Fibroblast of skin of scalp (primary cell): ENCODE data around the gene MYL9. TPM values are rescaled to one million over a fixed set of nuclear protein-coding genes. Genes with fewer than 3 reads are reported as not detected.
"Not testable (repeated sequence)": the region's sequence is repeated elsewhere in the genome, so short reads cannot be mapped to it uniquely, and the experiment has no call there.

Experiments used
- DNase-seq: peaks from one replicate; pipeline ENCODE4 v3.0.0-alpha.2; 2013
- polyA plus RNA-seq, 2 experiments: library from polyadenylated mRNA; unstranded; fragments of 120-200 nt; gene quantifications; one replicate each; pipeline ENCODE4 v1.2.1, GENCODE V29; 2013; ENCODE audit not compliant: insufficient read length in 2 of 2

The MYL9 gene
- 2,858 TPM for polyA plus RNA-seq (2013, experiment 1 of 2; ENCODE audit: insufficient read length)
- 2,519 TPM for polyA plus RNA-seq (2013, experiment 2 of 2; ENCODE audit: insufficient read length)

DNA sequence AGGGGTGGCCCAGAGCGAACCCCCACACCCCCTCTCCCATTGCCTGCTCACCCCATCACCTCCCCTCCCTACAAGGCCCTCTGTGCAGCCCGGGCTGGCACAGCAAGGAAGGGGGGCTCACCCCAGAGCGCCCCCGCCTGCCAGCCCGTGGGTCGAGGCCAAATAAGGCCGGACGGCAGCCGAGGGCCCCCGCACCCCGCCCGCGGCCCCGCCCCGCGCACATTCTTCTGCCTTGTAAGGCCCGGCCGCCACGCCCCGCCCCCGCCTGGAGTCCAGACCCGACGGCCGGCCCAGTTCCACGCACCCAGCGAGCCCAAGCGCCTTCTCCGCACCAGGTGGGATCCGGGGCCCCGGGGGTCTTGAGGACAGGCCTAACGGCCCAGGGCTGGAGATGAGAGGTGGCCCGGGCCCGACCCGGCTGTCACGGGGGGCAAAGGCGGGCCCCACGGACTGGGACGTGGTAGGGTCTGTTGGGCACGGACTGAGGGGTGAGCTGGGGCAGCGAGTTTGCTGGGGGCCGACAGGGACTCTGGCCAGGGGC lies at the start of gene MYL9:
Gene MYL9 (plus strand): TSS at position 293 of the 541 bp plus-strand sequence. CDS start 3,366 bp downstream, outside the sequence.
- peak; percentile 91 for DNase-seq

DNA sequence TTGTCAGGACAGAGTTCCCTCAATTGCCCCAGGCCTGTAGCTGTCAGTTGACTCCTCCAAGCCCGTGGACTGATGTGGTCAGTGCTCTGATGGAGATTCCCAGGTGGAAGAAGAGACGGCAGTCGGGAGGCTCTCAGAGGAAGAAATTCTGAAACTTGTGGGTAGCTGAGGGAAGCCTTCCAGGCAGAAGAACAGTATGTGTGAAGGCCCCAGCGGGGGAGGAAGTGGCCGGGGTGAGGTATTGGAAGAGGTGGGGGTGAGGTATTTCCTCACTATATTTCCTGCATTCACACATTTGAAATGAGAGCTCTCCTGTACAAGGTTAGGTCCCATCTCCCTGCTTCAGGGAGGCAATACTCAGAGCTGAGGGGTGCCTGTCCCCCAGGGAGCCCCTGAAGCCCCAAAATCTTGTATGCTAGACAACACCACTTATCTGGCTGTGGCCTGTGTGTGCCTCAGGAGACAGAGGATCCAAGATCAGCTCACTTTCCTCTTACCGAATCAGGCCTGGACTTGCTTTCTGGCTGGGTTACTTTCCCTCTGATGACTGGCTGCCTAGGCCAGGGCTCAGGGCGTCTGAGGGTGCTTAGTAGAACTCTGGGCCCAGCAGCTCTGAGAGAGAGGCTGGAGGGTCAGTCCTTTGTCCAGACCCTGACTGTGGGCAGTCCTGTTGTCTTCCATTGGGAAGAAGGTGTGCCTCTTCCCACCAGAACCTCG lies 49.3 kb upstream of the MYL9 start:
- no peak for DNase-seq

DNA sequence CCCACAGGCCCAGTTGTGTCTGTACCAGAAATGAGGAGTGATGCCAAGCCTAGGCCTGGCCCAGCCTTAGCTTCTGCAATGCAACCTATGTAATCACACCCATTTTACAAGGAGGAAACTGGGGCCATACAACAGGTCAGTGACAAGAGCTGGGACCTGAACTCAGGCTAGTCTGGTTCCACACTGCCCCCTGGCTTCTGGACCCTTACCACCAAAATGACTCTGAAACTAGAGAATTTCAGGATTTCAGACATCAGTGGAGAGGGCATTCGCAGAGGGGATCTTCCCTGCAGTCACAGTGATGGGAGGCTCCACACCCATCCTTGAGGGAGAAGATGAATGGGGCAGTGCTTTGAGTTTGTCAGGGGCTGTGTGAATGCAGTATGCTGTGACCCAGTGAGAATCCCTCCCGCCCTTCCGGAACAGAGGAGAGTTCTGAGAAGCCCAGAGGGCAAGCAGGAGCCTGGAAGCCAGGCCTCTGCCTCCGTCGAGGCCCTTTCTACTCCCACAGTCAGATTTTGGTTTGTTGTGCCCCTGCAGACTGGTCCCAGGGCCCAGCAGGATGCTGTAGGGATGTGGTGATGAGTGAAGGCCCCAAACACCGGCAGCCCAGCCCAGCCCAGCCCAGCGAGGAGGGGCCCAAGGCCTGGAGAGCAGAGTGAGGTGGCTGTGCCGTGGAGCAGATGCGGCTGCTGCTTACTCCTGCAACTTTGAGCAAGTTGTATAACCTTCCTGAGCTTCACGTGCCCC lies 48.1 kb upstream of the MYL9 start:
- DNase-seq, result no peak

DNA sequence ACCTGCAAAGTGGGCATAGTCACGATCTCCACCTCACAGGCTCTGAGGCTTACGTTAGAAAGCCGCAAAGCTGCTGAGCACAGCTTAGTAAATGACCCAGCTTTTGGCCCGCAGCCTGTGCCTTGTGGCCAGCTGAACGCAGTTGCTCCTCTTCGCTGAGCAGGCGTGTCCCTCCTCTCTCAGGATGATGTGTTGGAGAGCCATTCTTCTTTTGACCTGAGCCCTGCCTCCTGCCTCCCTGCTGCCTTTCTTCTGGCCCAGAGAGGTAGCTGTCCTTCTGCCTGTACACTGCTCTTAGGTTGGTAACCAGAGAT lies 47.6 kb upstream of the MYL9 start:
- no peak for DNase-seq

DNA sequence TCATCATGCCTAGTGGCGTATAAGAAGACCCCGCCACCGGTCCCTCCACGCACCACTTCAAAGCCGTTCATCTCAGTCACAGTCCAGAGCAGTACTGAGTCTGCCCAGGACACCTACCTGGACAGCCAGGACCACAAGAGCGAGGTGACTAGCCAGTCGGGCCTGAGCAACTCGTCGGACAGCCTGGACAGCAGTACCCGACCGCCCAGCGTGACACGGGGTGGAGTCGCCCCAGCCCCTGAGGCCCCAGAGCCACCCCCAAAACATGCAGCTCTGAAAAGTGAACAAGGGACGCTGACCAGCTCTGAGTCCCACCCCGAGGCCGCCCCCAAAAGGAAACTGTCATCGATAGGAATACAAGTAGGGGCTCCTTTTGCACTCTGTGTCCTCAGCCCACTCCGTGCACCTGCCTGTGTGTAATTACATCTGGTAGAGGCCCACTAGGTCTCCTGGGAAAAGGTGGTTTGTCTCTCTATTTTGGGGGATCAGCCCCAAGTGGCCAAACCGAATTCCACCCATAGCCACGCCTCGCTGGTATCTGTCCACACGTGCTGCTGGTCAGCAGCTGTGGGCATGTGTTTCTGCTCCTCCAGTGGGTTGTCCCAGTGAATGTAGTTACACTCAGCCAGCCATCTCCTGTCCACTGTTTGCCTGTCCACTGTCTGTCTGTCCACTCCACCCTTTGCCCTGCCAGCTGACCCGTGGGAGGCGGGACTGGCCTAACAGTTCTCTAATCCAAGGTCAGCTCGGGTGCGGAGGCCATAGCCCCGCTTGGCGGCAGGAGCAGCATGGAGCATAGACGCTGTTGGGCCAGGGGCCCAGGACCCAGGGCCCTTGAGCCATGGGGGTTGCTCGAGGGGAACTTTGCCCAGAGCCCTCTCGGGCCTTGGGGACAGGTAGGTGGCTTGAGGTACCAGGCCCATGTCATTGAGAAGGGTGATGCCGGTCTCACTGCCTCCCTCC lies 44.3 kb upstream of the MYL9 start:
- no peak for DNase-seq

DNA sequence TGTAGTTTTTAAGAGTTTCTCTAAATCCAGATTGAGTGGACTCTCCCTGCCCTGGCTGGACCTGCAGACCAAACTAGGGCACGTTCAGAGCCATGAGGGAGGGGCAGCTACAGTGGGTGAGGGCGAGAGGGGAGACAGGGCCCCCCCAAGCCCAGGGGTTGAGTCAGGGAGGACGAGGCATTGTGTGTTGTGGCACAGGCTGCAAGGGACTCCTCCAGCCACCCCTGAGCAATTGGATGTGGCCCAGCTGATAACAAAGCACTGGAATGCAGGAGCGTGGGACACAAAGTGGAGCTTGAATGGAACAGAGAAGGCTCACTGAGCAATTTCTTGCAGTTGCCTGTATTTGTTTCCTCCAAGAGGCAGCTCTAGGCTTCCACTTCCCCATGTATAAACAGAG lies 43.5 kb upstream of the MYL9 start:
- DNase-seq, result no peak

DNA sequence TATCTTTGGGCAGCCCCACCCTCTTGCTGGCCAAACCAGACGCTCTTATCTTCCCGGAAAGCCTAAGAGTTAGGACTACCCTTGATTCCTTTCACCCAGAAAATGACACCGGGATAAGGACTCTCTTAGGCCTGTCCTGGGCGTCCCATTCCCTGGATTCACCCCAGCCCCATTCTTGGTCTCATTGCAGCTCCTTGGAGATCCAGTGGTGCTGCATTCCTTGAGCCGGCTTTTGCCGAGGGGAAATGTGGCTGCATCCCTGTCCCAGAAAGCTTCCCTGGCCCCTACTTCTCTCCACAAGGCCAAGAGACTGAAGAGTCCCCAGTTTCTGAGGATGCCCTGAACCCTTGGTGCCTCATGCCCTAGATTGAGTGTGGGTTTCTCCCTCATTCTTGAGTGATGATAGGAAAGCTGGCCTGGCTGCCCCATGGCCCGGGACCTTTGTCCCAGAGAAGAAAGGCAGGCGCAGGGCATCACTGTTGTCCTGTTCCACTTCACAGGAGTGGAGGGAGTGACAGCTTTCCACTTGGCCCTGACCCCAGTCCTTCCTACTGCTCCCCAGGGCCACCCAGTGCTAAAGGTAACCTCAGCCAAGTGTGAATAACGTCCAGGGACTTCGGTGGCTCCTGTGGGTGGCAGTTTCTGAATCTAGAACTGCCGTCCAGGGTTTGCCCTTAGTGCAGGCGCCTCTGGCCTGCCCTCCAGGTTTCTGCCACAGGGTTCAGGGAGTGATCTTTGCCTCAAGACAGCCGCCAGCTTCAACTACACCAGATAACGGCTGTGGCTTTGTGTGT lies 42.7 kb upstream of the MYL9 start:
- no peak for DNase-seq

DNA sequence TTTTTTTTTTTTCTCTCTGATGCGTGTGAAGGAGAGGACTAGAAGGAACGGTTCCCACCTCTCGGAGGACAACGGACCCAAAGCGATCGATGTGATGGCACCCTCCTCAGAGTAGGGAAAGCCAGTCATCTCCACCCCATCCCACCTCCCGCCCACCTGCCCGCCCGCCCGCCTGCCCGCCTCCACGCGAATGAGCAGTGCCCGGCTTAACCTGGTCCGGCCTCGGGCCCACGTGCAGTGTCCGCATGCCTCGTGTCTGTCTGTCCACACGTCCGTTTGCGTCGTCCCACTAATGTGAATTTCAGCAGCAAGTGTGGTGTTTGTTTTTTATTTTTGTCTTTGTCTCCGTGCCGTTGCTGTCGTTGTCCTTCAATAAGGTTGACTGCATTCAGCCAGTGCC lies 42.1 kb upstream of the MYL9 start:
- no peak for DNase-seq

DNA sequence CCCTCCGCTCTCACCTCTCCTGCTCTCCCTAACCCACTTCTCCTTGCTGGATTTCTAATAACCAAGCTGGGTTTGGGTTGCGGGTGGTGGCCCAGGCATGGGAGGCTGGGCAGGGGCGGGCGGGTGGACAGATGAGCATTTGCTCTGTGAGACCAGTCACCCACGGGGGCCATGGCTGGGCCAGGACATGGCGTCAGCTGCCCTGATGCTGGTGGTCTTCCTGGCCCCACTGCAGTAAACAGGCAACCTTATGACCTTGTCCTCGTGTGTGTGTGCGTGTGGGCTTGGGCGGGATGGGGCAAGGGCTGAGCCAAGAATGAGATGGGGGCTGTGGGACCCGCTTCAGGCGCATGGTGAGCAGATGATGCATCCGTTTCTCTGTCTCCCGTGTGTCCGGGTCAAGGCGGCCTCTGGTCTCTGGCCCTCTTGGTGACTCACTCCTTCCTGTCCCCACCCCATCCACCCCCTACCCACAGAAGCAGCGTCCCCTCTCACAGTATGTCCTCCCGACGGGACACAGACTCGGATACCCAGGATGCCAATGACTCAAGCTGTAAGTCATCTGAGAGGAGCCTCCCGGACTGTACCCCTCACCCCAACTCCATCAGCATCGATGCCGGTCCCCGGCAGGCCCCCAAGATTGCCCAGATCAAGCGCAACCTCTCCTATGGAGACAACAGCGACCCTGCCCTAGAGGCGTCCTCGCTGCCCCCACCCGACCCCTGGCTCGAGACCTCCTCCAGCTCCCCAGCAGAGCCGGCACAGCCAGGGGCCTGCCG lies 41.4 kb upstream of the MYL9 start:
- DNase-seq, result peak; percentile 78

DNA sequence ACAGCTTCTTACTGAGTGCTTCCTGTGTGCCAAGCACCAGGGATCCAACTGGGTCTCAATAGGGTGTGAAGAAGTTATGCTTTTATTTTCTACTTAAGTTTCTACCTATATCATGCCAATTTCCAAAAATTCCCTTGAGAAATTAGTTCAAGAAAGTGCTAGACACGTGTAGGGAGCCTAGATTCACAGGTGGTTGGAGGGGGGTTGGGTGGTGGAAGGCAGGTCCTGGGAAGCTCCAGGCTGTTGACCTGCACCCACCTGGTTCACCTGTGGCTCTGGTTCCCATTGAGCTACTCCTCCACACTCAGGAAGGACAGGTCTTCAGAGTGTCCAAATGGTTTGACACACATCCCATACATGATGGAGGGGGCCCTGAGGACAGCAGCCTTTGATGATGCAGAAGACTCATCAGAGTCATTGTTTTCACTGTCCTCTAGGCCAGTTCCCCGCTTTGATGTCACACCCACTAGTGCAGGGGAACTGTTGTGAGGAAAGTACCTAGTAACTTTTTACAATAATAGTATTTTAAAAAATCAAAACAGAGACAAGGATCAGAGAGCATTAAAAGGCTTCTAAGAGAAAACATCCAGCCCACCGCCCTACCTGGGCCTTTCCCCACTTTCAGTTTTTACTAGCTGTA lies 39.8 kb upstream of the MYL9 start:
- DNase-seq, result no peak

DNA sequence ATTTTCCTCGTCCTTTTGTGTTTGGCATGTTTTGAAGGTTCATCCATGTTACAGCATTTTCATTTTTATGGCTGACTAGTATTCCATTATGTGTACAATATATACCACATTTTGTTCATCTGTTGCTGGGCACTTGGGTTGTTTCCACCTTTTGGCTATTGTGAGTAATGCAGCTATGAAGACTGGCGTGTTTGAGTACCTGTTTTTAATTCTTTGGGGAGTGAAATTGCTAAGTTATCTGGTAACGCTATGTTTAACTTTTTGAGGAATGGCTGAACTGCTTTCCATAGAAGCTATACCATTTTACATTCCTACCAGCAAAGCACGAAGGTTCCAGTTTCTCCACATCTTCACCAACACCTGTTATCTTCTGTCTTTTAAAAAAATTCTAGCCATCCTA lies 37.0 kb upstream of the MYL9 start:
- DNase-seq, result no peak

DNA sequence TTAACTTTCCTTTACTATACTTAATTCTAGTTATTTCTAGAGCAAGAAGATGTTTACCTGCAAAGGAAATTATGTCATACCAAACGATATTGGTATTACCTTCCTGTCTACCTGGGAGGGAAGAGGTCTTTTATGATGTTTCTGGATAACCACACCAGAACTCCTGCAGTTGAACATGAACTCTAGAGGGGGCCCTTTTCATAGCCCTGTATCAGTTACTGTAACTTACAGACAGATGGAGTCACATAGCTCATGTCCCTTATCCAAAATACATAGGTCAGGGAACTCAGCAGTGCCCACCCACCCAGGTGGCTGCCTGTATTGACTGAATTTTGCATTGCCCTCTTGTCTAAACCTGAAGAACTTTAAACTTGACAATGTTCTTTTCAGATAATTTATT lies 35.1 kb upstream of the MYL9 start:
- DNase-seq, result no peak

DNA sequence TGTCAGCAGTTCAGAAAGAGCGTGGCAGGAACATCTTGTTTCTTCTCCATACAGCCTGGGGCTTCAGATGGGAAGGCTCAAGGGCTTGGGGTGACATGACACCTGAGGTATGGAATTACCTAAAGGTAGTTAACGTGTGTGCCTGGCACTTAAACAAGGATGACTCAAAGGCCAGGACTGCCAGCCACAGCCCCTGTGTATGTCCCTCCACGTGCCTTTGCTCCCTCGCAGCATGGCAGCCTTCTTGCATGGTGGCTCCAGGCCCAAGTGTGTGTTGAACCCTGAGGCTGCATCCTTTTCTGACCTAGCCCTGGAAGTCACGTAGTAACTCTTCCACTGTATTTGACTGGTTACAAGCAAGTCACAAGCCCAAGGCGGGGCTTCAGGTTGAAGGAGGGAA lies 33.6 kb upstream of the MYL9 start:
- no peak for DNase-seq

DNA sequence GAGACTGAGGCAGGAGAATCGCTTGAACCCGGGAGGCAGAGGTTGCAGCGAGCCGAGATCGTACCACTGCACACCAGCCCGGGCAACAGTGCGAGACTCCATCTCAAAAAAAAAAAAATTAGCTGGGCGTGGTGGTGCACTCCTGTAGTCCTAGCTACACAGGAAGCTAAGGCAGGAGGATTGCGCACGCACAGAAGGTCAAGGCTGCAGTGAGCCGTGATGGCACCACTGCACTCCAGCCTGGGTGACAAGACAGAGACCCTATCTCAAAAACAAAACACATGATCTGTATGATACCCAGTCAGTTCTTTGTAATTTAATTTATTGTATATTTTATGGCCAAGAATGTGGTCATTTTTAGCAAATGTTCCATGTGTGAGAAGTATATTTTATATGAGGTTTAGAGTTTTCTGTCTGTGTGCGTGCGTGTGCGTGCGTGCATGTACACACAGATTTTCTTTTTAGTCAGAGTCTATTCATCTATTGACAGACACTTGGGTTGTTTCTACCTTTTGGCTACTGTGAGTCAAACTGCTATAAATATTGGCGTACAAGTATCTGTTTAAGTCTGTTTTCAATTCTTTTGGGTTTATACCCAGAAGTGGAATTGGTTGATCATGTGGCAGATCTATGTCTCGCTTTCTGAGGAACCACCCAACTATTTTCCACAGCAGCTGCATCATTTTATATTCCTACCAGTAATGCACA lies 22.2 kb upstream of the MYL9 start:
- no peak for DNase-seq

DNA sequence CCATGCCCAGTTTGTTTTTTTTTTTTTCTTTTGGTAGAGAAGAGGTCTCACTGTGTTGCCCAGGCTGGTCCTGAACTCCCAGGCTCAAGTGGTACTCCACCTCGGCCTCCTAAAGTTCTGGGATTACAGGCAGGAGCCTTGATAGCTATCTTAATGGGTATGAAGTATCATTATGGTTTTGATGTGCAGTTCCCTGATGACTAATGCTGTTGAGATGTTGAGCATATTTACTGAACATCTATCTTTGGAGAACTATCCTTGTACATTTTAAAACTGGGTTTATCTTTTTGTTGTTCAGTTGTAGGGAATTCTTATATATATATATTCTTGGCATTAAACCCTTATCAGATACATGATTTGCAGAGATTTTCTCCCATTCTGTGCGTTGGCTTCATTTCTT lies 21.4 kb upstream of the MYL9 start:
- DNase-seq, result peak; percentile 29

DNA sequence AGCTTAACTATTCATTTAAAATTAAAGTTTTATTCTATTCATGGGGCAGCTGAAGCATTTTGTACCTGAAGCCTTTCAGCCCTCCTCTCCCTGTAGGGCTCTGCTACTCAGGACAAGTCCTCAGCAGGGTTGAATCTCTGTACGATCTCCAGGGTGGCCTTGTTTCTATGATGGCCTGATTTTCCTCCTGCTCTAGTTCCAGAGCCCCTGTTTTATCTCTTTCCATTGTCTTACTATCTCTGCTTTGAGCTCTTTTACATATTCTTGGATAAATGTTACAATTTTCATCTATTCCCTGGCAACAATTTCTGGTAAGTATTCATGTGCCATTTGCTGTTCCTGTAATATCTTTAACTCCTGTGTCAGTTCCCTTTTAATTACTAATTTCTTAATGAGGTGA lies 19.8 kb upstream of the MYL9 start:
- DNase-seq, result no peak

DNA sequence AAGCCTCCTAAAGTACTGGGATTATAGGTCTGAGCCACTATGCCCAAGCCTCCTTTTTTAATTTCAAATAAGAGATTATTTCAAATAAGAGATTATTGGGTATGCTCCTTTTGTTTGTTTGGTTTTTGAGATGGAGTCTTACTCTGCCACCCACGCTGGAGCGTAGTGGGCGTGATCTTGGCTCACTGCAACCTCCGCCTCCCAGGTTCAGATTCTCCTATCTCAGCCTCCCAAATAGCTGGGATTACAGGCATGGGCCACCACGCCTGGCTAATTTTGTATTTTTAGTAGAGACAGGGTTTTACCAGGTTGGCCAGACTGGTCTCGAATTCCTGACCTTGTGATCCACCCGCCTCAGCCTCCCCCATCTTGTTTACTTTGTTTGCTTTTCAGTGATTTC lies 18.9 kb upstream of the MYL9 start:
- DNase-seq, result not testable (repeated sequence)

DNA sequence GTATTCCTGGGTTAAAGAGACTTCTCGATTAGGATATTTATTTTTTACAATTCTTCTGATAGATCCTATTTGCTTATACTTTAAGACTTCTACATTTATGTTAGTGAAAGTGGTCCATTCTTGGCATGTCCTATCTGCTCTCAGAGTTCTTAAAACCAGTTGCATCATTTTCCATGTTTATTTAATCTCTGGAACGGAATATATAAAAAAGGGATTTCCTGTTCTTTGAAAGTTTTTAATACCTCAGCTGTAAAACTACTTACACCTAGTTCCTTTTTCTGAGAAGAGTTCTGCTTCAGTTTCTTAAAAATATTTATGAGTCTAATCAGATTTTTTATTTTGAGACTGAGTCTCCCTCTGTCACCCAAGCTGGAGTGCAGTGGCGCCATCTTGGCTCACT lies 18.0 kb upstream of the MYL9 start:
- DNase-seq, result no peak

DNA sequence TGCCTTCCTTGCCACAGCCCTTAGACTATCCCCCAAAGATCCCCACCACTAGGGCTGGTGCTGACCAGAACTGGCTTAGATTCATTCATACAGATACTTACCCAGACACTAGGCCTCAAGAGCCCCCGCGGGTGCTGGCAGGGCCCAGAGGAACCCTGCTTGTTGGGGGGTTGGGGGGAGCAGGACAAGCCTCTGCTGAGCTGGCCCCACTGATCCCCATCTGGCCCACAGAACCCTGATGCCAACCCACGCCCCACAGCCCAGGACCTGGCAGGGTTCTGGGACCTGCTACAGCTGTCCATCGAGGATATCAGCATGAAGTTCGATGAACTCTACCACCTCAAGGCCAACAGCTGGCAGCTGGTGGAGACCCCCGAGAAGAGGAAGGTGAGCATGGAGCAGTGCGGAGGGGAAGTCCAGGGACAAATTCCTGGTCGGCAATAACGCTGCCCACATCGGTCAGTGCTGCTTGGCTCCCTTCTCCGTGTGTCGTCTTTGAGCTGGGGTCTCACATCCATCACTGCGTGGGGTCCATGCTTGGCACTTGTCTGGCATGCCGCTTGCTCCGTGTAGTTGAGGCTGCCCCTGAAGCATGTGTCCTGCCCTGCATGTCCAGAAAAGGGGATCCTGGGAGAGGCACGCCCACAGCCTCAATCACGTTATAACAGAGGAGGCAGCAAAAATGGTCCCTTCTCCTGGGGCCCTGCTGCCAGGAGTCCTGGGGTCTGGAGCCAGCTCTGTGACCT lies 15.5 kb upstream of the MYL9 start:
- DNase-seq, result no peak
